ENCODE data around the gene TMC1.
"Not testable (repeated sequence)": the region's sequence is repeated elsewhere in the genome, so short reads cannot be mapped to it uniquely, and the experiment has no call there.

TMC1 gene

DNA sequence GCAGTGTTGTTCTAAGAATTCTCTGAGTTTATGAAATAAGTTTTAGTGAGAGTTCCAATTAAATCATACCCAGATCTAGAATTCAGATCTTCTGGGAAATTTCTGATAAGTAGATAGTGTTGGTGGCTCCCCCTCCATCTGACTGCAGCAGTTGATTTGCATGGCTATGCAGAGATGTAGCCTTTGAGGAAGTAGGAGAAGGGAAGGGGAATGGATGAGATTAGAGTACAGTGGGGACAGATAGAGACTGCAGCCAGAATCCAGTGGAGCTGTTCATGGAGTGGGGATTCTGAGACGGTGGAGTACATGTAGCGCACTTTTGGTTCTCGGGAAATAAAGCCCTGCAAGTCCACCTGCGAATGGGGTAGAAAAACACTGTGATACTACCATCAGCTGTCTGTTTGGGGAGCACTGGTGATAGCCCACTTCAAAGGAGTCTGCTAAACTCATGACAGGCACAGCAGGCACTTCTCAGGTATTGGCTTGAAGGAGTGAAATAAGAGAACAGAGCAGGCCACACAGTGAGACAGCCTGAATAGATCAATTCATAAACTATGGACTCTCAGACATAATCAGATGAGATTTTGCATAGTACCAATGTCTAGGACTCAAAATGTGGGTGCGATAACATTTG is 334.6 kb downstream of the TMC1 start:
- no peak for DNase-seq (ENCODE audit: insufficient read length, low spot score)
- no peak for FAIRE-seq

DNA sequence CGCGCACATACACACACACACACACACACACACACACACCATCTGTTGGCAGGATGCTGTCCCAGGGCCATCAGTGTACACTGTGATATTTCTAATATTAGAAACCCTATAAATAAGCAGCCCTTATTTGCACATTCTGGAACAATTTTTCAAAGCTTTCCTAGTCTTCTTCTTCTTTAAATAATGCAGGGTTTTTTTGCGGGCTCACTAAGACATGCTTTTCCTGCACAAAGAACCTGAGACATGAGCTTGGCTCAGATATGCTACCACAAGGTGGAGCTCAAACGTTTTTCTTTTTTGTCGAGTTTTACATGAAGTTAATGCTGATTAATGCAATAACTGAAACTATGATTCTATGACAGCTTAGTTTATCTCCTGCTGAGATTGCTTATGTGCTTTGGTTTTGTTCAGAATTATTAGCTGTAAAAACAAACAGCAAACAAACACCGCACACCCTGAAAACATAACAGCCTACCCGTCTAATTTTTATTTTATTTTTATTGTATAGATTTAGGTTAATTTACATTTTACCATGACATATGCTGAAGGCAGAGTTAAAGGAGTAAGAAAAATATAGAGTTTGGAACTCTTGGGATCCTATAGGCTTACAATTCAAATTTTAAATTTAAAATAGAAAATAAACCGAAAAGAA is 335.7 kb downstream of the TMC1 start:
- FAIRE-seq (no peak), DNase-seq (ENCODE audit: insufficient read length, low spot score) (peak; percentile 31)

DNA sequence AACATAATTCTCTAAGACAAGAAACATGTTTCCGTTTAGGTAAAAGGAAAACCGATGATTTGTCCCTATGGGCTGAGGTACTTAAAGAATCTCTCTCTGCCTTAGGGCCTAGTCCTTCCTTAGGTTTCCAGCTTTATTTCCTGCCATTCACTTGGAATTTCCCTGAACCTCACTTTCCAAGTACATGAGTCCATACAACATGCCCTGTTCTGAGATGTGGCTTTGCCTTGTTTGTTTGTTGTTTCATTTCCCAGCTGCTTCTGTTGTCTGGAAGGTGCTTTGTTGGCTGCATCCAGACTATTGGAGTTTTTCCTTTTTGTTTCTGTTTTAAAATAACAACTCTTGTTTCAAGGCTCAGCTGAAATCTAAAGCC is 336.2 kb downstream of the TMC1 start:
- DNase-seq (ENCODE audit: insufficient read length, low spot score): no peak
- FAIRE-seq: no peak

DNA sequence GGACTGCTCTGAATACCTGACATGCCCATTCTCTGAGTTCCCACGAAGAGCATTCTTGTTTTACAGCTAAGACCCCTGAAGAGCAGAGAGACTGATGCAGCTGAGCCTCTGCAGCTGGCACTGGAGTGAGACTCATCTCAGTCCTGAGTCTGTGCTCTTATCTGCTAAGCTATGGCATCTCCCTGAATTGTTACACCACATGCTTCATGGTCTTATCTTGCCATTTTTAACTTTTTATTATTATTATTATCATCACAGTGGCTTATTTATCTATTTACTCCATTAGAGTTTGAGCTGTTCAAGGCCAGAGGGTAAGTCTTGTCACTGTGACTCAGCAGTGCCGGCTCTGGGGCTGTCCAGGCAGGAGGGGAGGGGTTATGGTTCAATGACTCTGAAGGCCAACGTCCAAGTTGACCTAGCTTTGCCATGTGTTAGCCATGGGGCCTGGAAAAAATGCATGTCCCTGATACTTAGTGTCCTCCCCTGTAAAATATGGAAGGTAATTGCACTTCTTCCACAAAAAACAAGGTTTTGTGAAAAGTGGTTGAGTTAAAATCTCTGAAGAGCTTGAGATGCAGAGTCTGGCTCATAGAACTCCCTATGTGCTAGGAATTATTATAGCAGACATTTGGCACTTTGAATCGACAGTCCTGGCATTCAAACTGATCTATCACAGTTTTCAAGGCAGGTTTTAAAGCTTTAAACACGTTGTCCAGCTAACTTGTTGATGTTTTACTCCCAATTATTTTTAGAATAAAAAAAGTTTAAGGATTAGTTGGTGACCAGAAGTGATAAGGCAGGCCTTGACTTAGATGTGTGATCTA is 336.9 kb downstream of the TMC1 start:
- DNase-seq (ENCODE audit: insufficient read length, low spot score): no peak
- FAIRE-seq: no peak

DNA sequence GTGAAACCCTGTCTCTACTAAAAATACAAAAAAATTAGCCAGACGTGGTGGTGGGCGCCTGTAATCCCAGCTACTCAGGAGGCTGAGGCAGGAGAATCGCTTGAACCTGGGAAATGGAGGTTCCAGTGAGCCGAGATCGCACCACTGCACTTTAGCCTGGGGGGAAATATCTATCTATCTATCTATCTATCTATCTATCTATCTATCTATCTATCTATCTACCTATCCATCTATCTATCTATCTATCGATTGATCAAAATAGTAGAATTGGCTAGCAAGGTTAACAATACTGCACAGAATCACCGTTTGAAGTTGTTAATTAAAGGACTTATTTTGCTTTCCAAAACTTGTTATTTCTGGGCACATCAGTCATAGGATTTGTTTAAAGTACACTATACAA is 341.4 kb downstream of the TMC1 start:
- FAIRE-seq; DNase-seq (ENCODE audit: insufficient read length, low spot score): not testable (repeated sequence)

DNA sequence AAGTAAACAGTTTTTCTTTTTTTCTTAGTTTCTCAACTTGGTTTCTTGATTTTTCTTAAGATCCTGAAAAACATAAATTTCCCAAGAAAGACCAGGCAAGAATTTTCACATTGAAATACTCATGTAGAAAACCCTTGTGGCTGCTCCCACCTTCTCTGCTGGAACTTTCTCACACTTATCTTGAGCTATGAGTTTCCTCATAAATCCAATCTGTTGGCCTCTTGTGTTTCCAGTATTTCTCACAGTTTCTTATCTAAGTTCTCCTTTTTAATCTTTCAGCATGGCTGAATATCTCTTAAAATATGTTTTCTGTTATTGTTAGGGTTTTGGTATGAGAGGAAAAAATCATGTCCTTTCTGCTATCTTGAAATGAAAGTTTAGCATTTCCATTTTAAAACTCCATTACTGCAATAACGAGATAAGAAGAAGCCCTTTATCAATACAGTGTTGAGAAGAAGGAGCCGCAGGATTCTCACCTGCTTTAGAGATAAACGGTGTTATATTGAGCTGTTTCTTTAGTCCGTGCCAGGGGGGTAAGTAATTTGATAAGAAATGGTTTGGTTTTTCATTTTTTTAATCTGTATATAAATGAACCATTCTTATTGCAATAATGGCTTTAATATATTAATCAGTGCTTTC is 342.2 kb downstream of the TMC1 start:
- FAIRE-seq: no peak
- DNase-seq (ENCODE audit: insufficient read length, low spot score): no peak

DNA sequence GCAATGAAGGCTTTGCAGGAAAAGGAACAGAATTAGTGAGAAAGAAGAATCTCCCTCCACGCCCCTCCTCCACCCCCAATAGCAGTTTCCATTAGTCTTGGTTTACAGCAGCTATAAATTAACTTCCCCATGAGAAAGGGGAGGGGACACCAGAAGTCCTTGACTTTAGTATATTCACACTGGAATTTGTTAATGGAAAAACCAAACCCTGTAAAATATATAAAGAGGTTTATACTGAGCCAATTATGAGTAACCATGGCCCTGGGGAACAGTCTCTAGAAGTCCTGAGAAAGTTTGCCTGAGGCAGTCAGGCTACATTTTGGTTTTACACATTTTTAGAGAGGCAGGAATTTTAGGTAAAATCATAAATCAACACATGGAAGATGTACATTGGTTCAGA is 342.9 kb downstream of the TMC1 start:
- DNase-seq (ENCODE audit: insufficient read length, low spot score) (no peak), FAIRE-seq (no peak)

DNA sequence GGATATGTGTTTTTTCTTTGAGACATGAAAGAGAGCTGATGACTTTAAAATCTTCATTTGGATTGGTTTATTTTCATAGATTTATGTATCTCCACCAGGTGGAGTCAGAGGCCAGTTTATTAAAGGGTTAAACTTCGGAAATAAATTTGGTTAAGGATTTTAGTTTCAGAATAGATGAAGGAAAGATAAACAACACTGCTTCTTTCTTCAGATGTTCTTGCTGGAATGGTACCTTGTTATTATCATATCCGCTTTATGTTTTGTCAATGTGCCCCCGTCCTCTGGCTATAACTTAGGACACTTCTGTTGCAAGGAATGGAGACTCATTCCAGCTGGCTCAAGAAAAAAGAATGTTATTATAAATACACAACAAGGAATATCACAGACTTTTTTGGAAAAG is 350.3 kb downstream of the TMC1 start:
- DNase-seq (ENCODE audit: insufficient read length, low spot score): no peak
- no peak for FAIRE-seq

DNA sequence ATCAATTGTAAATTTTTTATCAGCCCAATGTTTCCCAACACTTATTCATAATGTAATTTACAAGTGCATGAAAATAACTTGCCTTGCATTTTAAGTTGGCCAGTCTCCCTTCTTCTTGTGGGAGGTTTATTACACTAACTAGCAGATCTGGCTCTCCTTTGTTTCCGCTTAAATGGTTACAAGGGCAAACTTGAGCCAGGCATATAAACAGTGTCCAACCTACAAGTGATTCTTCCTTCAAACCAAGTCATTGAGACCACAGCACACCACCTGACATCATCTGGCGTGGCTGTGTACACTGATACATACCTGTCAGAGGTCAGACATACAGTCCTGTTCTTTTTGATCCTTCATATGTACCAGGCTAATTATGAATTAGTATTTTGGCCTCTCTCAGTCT is 351.3 kb downstream of the TMC1 start:
- no peak for FAIRE-seq
- DNase-seq (ENCODE audit: insufficient read length, low spot score): no peak

DNA sequence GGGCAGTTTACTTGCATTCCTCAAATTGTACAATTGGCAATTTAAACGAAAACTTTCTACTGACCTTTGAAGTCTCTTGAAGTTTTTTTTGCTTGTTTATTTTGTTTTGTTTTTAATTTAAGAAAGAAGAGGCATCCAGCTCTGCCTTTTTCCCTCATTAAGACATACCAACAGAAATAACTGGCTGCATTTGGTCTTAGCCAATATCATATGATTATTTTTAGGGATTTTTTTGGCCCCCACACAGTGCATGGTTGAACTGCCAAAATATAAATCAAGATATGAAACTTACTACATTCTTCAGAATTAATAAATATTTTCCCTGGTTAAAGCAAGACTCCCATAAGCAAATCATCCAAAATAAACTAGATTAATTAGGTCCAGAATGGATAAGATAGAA is 352.0 kb downstream of the TMC1 start:
- no peak for FAIRE-seq

DNA sequence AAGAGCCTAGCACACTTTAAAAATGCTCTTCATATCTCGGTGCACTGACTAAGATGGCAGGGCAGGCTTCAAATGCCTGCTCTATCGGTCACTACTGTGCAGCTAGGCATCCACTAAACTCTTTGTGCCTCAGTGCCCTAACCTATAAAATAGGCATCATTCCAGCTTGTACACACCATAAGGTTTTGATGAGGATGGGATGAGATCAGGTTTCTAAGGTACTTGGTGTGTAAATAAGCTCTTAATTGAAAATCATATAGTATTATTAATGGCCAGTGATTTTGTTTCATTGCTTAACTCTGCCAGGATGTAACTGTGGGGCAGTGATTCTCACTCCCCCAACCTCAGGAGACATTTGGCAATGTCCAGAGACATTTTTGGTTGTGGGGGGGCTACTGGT is 352.9 kb downstream of the TMC1 start:
- no peak for DNase-seq (ENCODE audit: insufficient read length, low spot score)
- no peak for FAIRE-seq

More for the DNA sequence above, 352.0 kb downstream of the TMC1 start:
- DNase-seq (ENCODE audit: insufficient read length, low spot score): no peak

DNA sequence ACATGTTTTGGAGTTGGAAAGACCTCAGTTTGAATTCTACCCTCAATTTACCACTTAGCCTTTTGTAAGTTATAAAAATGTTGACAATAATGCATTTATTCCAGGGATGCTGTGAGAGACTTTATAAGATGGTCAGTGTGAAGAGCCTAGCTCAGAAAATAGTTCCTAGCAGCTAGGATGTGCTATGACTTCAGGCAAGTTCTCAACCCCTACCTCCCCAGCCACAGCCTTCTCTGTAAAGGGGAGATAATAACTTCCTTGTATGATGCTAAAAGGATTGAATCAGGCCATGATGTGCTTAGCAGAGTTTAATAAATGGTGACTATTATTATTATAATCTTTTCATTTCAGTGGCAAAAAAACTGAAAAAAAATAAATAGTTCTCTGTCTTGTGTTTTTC is 353.8 kb downstream of the TMC1 start:
- DNase-seq (ENCODE audit: insufficient read length, low spot score): no peak
- FAIRE-seq: no peak

DNA sequence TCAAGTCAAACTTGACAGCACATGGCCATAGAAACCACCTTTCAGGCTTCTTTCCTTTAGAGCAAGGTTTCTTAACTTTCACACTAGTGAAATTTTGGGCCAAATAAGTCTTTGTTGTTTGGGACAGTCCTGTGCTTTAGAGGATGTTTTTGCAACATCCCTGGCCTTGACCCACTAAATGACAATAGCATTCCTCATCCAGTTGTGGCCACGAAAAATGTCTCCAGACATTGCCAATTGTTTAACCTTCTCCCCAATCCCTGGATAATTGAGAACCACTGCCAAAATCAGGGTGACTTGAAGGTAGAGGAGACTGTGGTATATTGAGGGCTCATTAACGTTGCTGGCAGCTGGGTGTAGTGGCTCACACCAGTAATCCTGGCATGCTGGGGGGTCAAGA is 359.4 kb downstream of the TMC1 start:
- FAIRE-seq (no peak), DNase-seq (ENCODE audit: insufficient read length, low spot score) (no peak)

DNA sequence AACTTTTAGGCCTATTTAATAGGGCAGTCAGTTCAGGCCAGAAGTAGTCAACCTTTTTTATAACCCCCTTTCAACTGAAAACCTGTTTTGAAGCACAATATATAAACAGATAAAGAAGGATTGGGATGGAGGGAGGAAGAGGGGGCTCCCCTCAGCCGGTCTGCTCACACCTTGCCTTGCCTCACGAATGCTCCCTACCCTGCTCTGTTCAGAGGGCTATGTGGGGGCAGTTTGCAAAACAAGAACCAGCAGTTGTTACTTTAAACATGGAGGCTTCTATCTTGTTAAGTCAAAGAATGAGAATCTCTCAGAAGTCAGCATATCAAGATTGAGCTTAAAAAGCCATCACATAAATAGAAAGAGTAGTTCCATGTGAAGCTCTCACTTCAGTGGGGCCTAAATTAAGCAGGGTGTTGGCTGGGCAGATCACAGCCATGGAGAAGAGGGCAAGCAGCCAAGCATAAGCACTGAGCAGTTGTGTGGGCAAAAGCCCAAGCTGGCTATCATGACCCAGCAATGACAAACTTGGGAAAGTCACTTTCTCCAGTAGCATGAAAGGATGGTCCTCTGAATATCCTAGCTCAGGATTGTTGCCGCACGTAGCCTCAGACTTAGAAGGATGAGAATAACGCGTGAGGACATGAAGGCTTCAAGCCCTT is 360.8 kb downstream of the TMC1 start:
- no peak for FAIRE-seq
- no peak for DNase-seq (ENCODE audit: insufficient read length, low spot score)

DNA sequence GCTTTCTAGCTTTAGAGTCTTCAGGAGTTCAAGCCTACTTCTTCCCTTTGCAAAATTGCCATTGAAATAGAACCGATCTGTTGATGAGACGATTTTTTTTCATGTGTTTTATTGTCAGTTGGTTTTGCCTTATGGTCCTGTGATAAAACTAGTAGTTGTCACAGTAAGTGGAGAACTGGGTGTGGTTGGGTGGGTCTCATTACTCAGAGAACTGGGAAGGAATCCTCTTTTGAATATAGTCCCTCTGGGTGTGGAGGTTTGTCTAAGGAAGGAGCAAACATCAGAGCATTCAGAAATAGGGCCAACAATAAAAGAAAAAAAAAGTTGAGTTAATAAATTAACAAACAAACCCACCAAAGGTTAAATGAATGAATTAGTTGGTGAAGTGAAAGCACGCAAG is 362.5 kb downstream of the TMC1 start:
- no peak for FAIRE-seq

DNA sequence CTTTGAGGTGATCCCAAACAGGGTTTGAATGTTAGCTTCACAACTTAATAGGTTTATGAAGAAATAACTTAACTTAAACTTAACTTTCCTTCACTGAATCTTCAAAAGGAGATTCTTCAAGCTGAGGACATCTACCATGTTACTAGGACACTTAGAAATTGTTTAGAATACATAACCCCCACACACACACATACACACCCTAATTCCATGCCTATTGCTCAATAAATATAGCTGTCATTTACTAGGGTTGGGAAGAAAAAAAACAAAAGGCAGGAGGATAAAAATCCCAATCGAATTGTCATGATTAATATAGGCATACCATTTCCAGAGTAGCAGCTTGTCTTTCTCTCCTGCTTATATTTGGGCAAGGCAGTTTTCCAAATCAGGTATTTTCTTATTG is 363.1 kb downstream of the TMC1 start:
- FAIRE-seq: no peak

More for the DNA sequence above, 362.5 kb downstream of the TMC1 start:
- no peak for DNase-seq (ENCODE audit: insufficient read length, low spot score)

More for the DNA sequence above, 363.1 kb downstream of the TMC1 start:
- DNase-seq (ENCODE audit: insufficient read length, low spot score): no peak
